ENCODE results near the gene IRF2.
A peak's percentile ranks its signal among the peaks of the same experiment; 100 is the strongest.

IRF2 gene

DNA sequence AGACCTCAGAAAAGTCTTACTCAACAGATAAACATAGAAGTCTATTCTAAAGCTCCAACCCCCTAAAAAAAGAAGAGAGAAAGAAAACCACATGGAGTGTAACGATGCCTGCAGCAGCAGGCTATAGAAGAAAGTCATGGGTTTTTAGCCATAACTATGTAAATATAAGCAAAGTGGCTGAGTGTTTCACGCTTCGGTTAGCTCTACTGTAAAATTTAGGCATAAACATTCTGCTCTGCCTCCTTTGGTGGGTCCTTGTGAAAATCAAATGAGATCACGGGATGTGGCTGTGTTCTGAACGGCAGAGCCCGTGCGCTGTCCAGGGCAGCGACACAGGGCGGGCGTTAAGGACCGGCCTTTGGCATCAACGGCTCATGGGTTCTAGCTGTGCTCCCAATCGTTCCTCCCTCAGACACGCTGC lies 78.4 kb downstream of the IRF2 start:
- Histone ChIP-seq H3K9me3 (ENCODE audit: insufficient read depth, low read depth, low read length) (no peaks in the 10 kb centered on the region), H3K9ac (ENCODE audit: low read length) (no peak overlapping the region), H3K27ac (ENCODE audit: low read depth, low read length) (no peak overlapping the region), H3K4me2 (ENCODE audit: low read length) (no peak overlapping the region), H2BK5ac (ENCODE audit: low read depth, low read length, poor library complexity) (no peak overlapping the region), H3K4me3 (ENCODE audit: low read depth, low read length) (no peak overlapping the region), H3K23ac (ENCODE audit: low read length) (no peak overlapping the region), H3K18ac (ENCODE audit: low read length) (no peak overlapping the region), H2AFZ (ENCODE audit: insufficient read depth, low read length, poor library complexity) (no peak overlapping the region), H3K79me2 (ENCODE audit: control insufficient read depth, insufficient read depth, low read length, poor library complexity) (no peaks in the 10 kb centered on the region), H3K27me3 (ENCODE audit: insufficient read depth, low read length) (no peaks in the 10 kb centered on the region), H3K14ac (ENCODE audit: low read length) (no peak overlapping the region), H4K8ac (ENCODE audit: low read depth, low read length) (no peak overlapping the region), H3K4ac (ENCODE audit: low read depth, low read length) (no peak overlapping the region), H3K36me3 (ENCODE audit: control insufficient read depth in 1 of 2, insufficient read depth in 2 of 2, low read length in 2 of 2) (peaks cover 9 to 17% of the 10 kb centered on the region in 2 experiments), H4K91ac (ENCODE audit: low read depth, low read length) (no peak overlapping the region), H2BK120ac (ENCODE audit: insufficient read depth, low read length, poor library complexity) (no peak overlapping the region), H3K4me1 (ENCODE audit: control insufficient read depth in 1 of 2, insufficient read depth in 2 of 2, low read length in 2 of 2) (no peaks in the 10 kb centered on the region), H2AK5ac (ENCODE audit: low read length) (no peak overlapping the region), H2BK12ac (ENCODE audit: low read length) (no peak overlapping the region), H3K79me1 (ENCODE audit: low read length) (no peaks in the 10 kb centered on the region), H4K12ac (ENCODE audit: low read depth, low read length) (no peak overlapping the region)
- no peak for DNase-seq
- WGBS (ENCODE audit: extremely low coverage, insufficient coverage, insufficient read length), result no CpG with 5 or more reads among the region's 14 CpGs

DNA sequence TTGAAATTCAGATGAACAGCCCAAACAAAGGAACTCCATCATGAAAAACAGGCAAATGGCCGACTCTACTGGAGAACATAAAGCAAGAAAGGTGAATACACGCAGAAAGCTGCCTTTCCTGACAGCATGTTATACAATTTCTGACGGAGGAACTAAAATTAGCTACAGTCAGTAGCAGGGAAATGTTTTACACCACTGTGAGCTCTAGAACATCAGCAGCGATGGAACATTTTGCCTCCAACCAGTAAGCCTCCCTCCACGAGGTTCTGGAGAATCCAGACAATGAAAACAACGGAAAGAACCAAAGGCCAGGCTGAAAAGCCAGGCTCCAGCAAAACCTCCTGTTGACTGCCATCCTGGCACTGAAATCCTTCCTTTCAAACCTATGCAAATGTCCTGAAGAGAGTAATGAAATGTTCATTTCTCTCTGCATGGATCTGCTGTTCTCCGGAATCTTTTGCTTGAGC lies 78.9 kb downstream of the IRF2 start:
- Histone ChIP-seq H2BK120ac (ENCODE audit: insufficient read depth, low read length, poor library complexity) (no peak overlapping the region), H2AK5ac (ENCODE audit: low read length) (no peak overlapping the region), H3K4ac (ENCODE audit: low read depth, low read length) (no peak overlapping the region), H3K27ac (ENCODE audit: low read depth, low read length) (no peak overlapping the region), H3K36me3 (ENCODE audit: control insufficient read depth in 1 of 2, insufficient read depth in 2 of 2, low read length in 2 of 2) (peaks cover 12 to 17% of the 10 kb centered on the region in 2 experiments), H3K4me1 (ENCODE audit: control insufficient read depth in 1 of 2, insufficient read depth in 2 of 2, low read length in 2 of 2) (no peaks in the 10 kb centered on the region), H3K18ac (ENCODE audit: low read length) (no peak overlapping the region), H3K4me3 (ENCODE audit: low read depth, low read length) (no peak overlapping the region), H2BK5ac (ENCODE audit: low read depth, low read length, poor library complexity) (no peak overlapping the region), H3K79me2 (ENCODE audit: control insufficient read depth, insufficient read depth, low read length, poor library complexity) (no peaks in the 10 kb centered on the region), H3K14ac (ENCODE audit: low read length) (no peak overlapping the region), H3K4me2 (ENCODE audit: low read length) (no peak overlapping the region), H3K79me1 (ENCODE audit: low read length) (no peaks in the 10 kb centered on the region), H4K12ac (ENCODE audit: low read depth, low read length) (no peak overlapping the region), H2BK12ac (ENCODE audit: low read length) (no peak overlapping the region), H3K23ac (ENCODE audit: low read length) (no peak overlapping the region), H3K9me3 (ENCODE audit: insufficient read depth, low read depth, low read length) (no peaks in the 10 kb centered on the region), H2AFZ (ENCODE audit: insufficient read depth, low read length, poor library complexity) (no peak overlapping the region), H4K91ac (ENCODE audit: low read depth, low read length) (no peak overlapping the region), H4K8ac (ENCODE audit: low read depth, low read length) (no peak overlapping the region), H3K27me3 (ENCODE audit: insufficient read depth, low read length) (no peaks in the 10 kb centered on the region), H3K9ac (ENCODE audit: low read length) (no peak overlapping the region)
- WGBS (ENCODE audit: extremely low coverage, insufficient coverage, insufficient read length), result no CpG with 5 or more reads among the region's 7 CpGs
- DNase-seq, result no peak

DNA sequence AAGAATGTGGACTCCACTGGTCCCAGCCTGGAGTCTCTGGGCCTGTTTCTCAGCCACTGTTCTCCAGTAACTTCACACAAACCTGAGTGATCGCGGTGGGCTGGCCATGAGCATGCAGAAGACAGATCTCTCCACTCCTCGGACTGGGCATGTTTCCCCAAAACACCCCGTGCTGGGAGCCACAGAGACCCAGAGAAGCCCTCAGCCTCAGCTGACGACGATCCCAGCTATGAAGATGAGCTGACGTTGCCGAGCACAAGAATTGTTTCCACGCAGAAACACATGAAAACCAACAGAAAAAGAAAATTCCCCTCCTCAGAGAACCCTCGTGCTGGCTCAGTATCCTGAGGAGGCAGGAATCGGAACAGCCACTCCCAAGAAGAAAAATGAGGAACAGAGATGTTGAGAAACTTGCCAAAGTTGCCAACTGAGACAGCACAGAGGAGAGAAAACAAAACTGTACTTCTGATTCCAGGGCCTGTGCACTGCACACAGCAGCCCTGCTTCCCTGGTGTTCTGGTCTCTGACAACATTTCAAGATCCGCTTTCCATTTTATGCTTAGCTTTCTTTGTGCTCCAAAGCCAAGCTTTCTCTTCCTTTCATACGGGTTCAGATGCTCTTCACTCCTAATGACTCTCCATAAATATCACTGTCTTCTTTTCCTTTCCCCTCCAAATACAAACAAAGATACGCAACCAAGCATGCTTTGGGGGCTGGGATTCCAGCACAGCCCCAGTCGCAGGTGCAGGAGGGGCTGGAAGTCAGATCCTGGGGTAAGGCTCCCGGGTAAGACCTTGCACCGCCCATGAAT lies 81.4 kb downstream of the IRF2 start:
- Histone ChIP-seq H3K9me3 (ENCODE audit: insufficient read depth, low read depth, low read length) (no peaks in the 10 kb centered on the region), H3K4me3 (ENCODE audit: low read depth, low read length) (no peak overlapping the region), H2BK5ac (ENCODE audit: low read depth, low read length, poor library complexity) (no peak overlapping the region), H2AFZ (ENCODE audit: insufficient read depth, low read length, poor library complexity) (no peak overlapping the region), H3K36me3 (ENCODE audit: control insufficient read depth in 1 of 2, insufficient read depth in 2 of 2, low read length in 2 of 2) (peaks cover 17 to 23% of the 10 kb centered on the region in 2 experiments), H3K79me1 (ENCODE audit: low read length) (no peaks in the 10 kb centered on the region), H2AK5ac (ENCODE audit: low read length) (no peak overlapping the region), H4K91ac (ENCODE audit: low read depth, low read length) (no peak overlapping the region), H2BK12ac (ENCODE audit: low read length) (no peak overlapping the region), H3K27me3 (ENCODE audit: insufficient read depth, low read length) (no peaks in the 10 kb centered on the region), H4K8ac (ENCODE audit: low read depth, low read length) (no peak overlapping the region), H3K4me1 (ENCODE audit: control insufficient read depth in 1 of 2, insufficient read depth in 2 of 2, low read length in 2 of 2) (no peaks in the 10 kb centered on the region), H3K79me2 (ENCODE audit: control insufficient read depth, insufficient read depth, low read length, poor library complexity) (no peaks in the 10 kb centered on the region), H3K23ac (ENCODE audit: low read length) (no peak overlapping the region), H3K27ac (ENCODE audit: low read depth, low read length) (no peak overlapping the region), H3K9ac (ENCODE audit: low read length) (no peak overlapping the region), H3K4me2 (ENCODE audit: low read length) (no peak overlapping the region), H3K18ac (ENCODE audit: low read length) (no peak overlapping the region), H4K12ac (ENCODE audit: low read depth, low read length) (no peak overlapping the region), H2BK120ac (ENCODE audit: insufficient read depth, low read length, poor library complexity) (no peak overlapping the region), H3K14ac (ENCODE audit: low read length) (no peak overlapping the region), H3K4ac (ENCODE audit: low read depth, low read length) (no peak overlapping the region)
- no CpG with 5 or more reads among the region's 17 CpGs for WGBS (ENCODE audit: extremely low coverage, insufficient coverage, insufficient read length)
- DNase-seq, result peak in 1 of 2 donors; percentile 29

DNA sequence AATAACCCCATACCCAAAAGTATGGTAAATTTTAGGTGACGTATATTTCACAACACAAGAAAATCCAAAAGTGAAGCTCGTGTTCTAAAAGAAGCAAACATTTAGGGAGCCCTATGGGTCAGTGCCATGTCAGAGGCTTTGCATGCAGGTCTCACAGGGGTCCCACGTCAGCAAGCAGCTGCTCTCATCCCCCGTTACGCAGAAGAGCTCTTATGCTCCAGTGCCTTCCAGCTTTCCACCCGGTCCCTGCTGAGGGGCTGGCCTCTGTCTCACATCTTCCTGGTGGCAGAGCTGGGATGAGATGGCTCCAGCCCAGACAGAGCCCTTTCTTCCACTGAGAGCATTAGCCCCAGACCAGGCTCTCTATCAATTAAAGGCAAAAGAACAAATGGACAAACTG lies 82.0 kb downstream of the IRF2 start:
- Histone ChIP-seq H2BK5ac (ENCODE audit: low read depth, low read length, poor library complexity) (no peak overlapping the region), H3K27ac (ENCODE audit: low read depth, low read length) (no peak overlapping the region), H4K8ac (ENCODE audit: low read depth, low read length) (no peak overlapping the region), H3K4ac (ENCODE audit: low read depth, low read length) (no peak overlapping the region), H3K79me1 (ENCODE audit: low read length) (no peaks in the 10 kb centered on the region), H3K9me3 (ENCODE audit: insufficient read depth, low read depth, low read length) (no peaks in the 10 kb centered on the region), H3K23ac (ENCODE audit: low read length) (no peak overlapping the region), H3K36me3 (ENCODE audit: control insufficient read depth in 1 of 2, insufficient read depth in 2 of 2, low read length in 2 of 2) (peaks cover 17 to 22% of the 10 kb centered on the region in 2 experiments), H4K12ac (ENCODE audit: low read depth, low read length) (no peak overlapping the region), H2BK120ac (ENCODE audit: insufficient read depth, low read length, poor library complexity) (no peak overlapping the region), H4K91ac (ENCODE audit: low read depth, low read length) (no peak overlapping the region), H3K14ac (ENCODE audit: low read length) (no peak overlapping the region), H3K79me2 (ENCODE audit: control insufficient read depth, insufficient read depth, low read length, poor library complexity) (no peaks in the 10 kb centered on the region), H2AFZ (ENCODE audit: insufficient read depth, low read length, poor library complexity) (no peak overlapping the region), H2BK12ac (ENCODE audit: low read length) (no peak overlapping the region), H3K4me1 (ENCODE audit: control insufficient read depth in 1 of 2, insufficient read depth in 2 of 2, low read length in 2 of 2) (no peaks in the 10 kb centered on the region), H3K18ac (ENCODE audit: low read length) (no peak overlapping the region), H2AK5ac (ENCODE audit: low read length) (no peak overlapping the region), H3K9ac (ENCODE audit: low read length) (no peak overlapping the region), H3K4me2 (ENCODE audit: low read length) (no peak overlapping the region), H3K27me3 (ENCODE audit: insufficient read depth, low read length) (no peaks in the 10 kb centered on the region), H3K4me3 (ENCODE audit: low read depth, low read length) (no peak overlapping the region)
- no CpG with 5 or more reads among the region's 6 CpGs for WGBS (ENCODE audit: extremely low coverage, insufficient coverage, insufficient read length)
- DNase-seq, result no peak
